K562 (cell line): ENCODE data around the gene GJC2. TPM values are rescaled to one million over a fixed set of nuclear protein-coding genes. Genes with fewer than 3 reads are reported as not detected.

ENCODE experiments used
- ATAC-seq: fragments of 200-7000 bp; cut with Tn5 transposase; 3 replicates; pipeline ENCODE4 v1.9.1; 2020; ENCODE audit warnings: moderate library complexity
- BruUV-seq: library from RNA; stranded (reverse); fragments of 400-500 nt; replicated peaks from 2 replicates; lab custom pipeline; 2021; lab: Mats Ljungman, UMichigan
- CTCF ChIA-PET: fragments of 300-600 bp; formaldehyde crosslinking; extraction: SDS; loops from one replicate; lab custom pipeline; 2021; ENCODE audit warnings: low intra/inter-chr PET ratio; lab: Yijun Ruan, JAX
- POLR2A ChIA-PET: fragments of 300-600, 350-650 bp; sonication (Branson Sonifier 250); formaldehyde crosslinking; extraction: SDS; loops from one replicate; lab custom pipeline; 2021; ENCODE audit warnings: antibody characterized with exemption, inconsistent platforms; lab: Yijun Ruan, JAX
- DNase-seq, 4 experiments: peaks; one replicate each; pipeline versions ENCODE4 v3.0.0 to v3.0.0-alpha.2; 2011 to 2018; ENCODE audit warnings: low spot score in 3 of 4, mixed read lengths in 3 of 4; ENCODE audit errors: extremely low read depth in 1 of 4
- FAIRE-seq: peaks from 2 replicates; lab custom pipeline; 2011; peaks lifted over from hg19 to GRCh38; lab: Jason Lieb, UNC
- H2AFZ ChIP-seq: 2 replicates; pipeline ENCODE4 v1.6.0; 2011; ENCODE audit warnings: low read depth, low read length, control low read depth, inconsistent platforms
- H3K27ac ChIP-seq: fragments of 200-600 bp; 3 replicates; pipeline ENCODE4 v1.8.0; 2011; ENCODE audit warnings: low read depth, mild to moderate bottlenecking, control low read depth, inconsistent platforms, low read length, moderate library complexity, mixed read lengths; ENCODE audit errors: extremely low read depth
- H3K27me3 ChIP-seq, 2 experiments: fragments of 300-600 bp in 1 of 2; 2 replicates in 1 of 2; 3 replicates in 1 of 2; pipeline versions ENCODE4 v1.6.0 to v1.8.0; 2011; ENCODE audit warnings: inconsistent platforms in 2 of 2, low read length in 2 of 2, mild to moderate bottlenecking in 1 of 2, mixed read lengths in 1 of 2, moderate library complexity in 1 of 2; ENCODE audit not compliant: control insufficient read depth in 2 of 2, insufficient read depth in 2 of 2
- H3K36me3 ChIP-seq: fragments of 300-600 bp; 3 replicates; pipeline ENCODE4 v1.8.0; 2011; ENCODE audit warnings: mild to moderate bottlenecking, low read length, inconsistent platforms; ENCODE audit not compliant: control insufficient read depth, insufficient read depth
- H3K4me1 ChIP-seq, 2 experiments: fragments of 200-600 bp in 1 of 2; replicated peaks in 1 of 2; 2 replicates in 1 of 2; 3 replicates in 1 of 2; pipeline versions ENCODE4 v1.5.1 to v1.8.0; 2011; ENCODE audit warnings: inconsistent platforms in 2 of 2, low read length in 2 of 2, mild to moderate bottlenecking in 1 of 2, mixed read lengths in 1 of 2, moderate library complexity in 1 of 2; ENCODE audit not compliant: control insufficient read depth in 2 of 2, insufficient read depth in 2 of 2
- H3K4me2 ChIP-seq: 2 replicates; pipeline ENCODE4 v1.6.1; 2011; ENCODE audit warnings: low read length, control low read depth, inconsistent platforms, mixed read lengths; ENCODE audit not compliant: insufficient read depth
- H3K4me3 ChIP-seq: fragments of 200-600 bp; sonication (generic), shearing (Covaris generic); 2 replicates; pipeline ENCODE4 v1.5.1; 2016; ENCODE audit warnings: control low read depth, inconsistent platforms
- H3K79me2 ChIP-seq: fragments of 200-600 bp; 3 replicates; pipeline ENCODE4 v1.8.0; 2011; ENCODE audit warnings: low read length, inconsistent platforms; ENCODE audit not compliant: control insufficient read depth, insufficient read depth
- H3K9ac ChIP-seq, 2 experiments: 2 replicates each; pipeline versions ENCODE4 v1.6.0 to v1.6.1; 2011; ENCODE audit warnings: low read depth in 2 of 2, low read length in 2 of 2, control low read depth in 1 of 2, inconsistent platforms in 1 of 2, mild to moderate bottlenecking in 1 of 2, mixed read lengths in 1 of 2; ENCODE audit not compliant: insufficient read depth in 1 of 2
- H3K9me1 ChIP-seq: one replicate; pipeline ENCODE4 v1.6.0; 2011; ENCODE audit warnings: inconsistent platforms, mild to moderate bottlenecking, low read length, moderate library complexity; ENCODE audit not compliant: control insufficient read depth, insufficient read depth
- H3K9me3 ChIP-seq: replicated peaks from 2 replicates; pipeline ENCODE4 v1.5.1; 2011; ENCODE audit warnings: low read depth, low read length, inconsistent platforms; ENCODE audit not compliant: control insufficient read depth, insufficient read depth
- H4K20me1 ChIP-seq: replicated peaks from 2 replicates; pipeline ENCODE4 v1.6.1; 2011; ENCODE audit warnings: low read length, inconsistent platforms, mixed read lengths; ENCODE audit not compliant: control insufficient read depth, insufficient read depth
- ARID1B ChIP-seq: fragments of 450-650 bp; IDR thresholded peaks from 2 replicates; pipeline ENCODE4 v1.6.1; 2016; ENCODE audit warnings: antibody characterized with exemption, mild to moderate bottlenecking, inconsistent platforms
- ASH1L ChIP-seq: fragments of 450-650 bp; IDR thresholded peaks from 2 replicates; pipeline ENCODE4 v1.6.1; 2018; ENCODE audit warnings: borderline replicate concordance, mild to moderate bottlenecking, low read depth; ENCODE audit not compliant: partially characterized antibody
- E2F5 ChIP-seq: sonication (generic); formaldehyde crosslinking; IDR thresholded peaks from 2 replicates; pipeline ENCODE4 v1.8.0; 2022; ENCODE audit warnings: mild to moderate bottlenecking, missing genetic modification reagents
- GABPB2 ChIP-seq: fragments of 250-450 bp; sonication (Bioruptor Pico); conservative IDR thresholded peaks from 2 replicates; pipeline ENCODE4 v1.5.1; 2021; ENCODE audit warnings: mild to moderate bottlenecking
- POLR2A ChIP-seq: fragments of 450-650 bp; conservative IDR thresholded peaks from 2 replicates; pipeline ENCODE4 v1.6.1; 2016
- POLR2AphosphoS2 ChIP-seq: IDR thresholded peaks from 2 replicates; pipeline ENCODE4 v1.6.1; 2012; ENCODE audit warnings: low read length, improper control_type of control experiment
- POLR2G ChIP-seq: fragments of 200-400 bp; formaldehyde crosslinking; IDR thresholded peaks from 2 replicates; pipeline ENCODE4 v1.6.1; 2017; ENCODE audit warnings: low read depth, mild to moderate bottlenecking, antibody characterized with exemption, low read length, moderate library complexity
- RBFOX2 ChIP-seq: fragments of 200-400 bp; formaldehyde crosslinking; IDR thresholded peaks from 2 replicates; pipeline ENCODE4 v1.6.1; 2017; ENCODE audit warnings: low read depth, mild to moderate bottlenecking, low read length, moderate library complexity
- RBM22 ChIP-seq: fragments of 200-400 bp; formaldehyde crosslinking; IDR thresholded peaks from 2 replicates; pipeline ENCODE4 v1.6.1; 2018; ENCODE audit warnings: low read length, low read depth; ENCODE audit not compliant: poor library complexity, severe bottlenecking
- TFAP4 ChIP-seq: sonication (generic); formaldehyde crosslinking; IDR thresholded peaks from 2 replicates; pipeline ENCODE4 v1.8.0; 2022; ENCODE audit warnings: missing genetic modification reagents, mild to moderate bottlenecking, moderate library complexity, borderline replicate concordance
- VEZF1 ChIP-seq: fragments of 200-800 bp; sonication (Bioruptor generic); IDR thresholded peaks from 2 replicates; pipeline ENCODE4 v1.6.1; 2017; ENCODE audit warnings: missing genetic modification characterization, missing compliant biosample characterization
- WGBS: fragments of 100-300 bp; shearing (Covaris generic); methylation state at CpG from one replicate; pipeline ENCODE4 v1.1.6; 2016; ENCODE audit warnings: low coverage, mixed read lengths; ENCODE audit not compliant: insufficient coverage; ENCODE audit errors: missing lambda C conversion rate; 5-methylcytosine and 5-hydroxymethylcytosine counted together
- in situ Hi-C: fragments of 300-500 bp; cut with MboI; formaldehyde crosslinking; loops from 4 replicates; pipeline ENCODE4 v1.15.0; 2018; ENCODE audit warnings: inconsistent platforms, mixed read lengths
- intact Hi-C: fragments of 100-400 bp; cut with micrococcal nuclease; formaldehyde crosslinking; loops from 2 replicates; pipeline ENCODE4 v1.14.2; 2022
- polyA plus RNA-seq, 8 experiments: library from polyadenylated mRNA; depleted of rRNA in 4 of 8; stranded (reverse) in 5 of 8; unstranded in 3 of 8; fragments of >200 nt; fragmentation: Nextera tagmentation in 2 of 8; fragmentation: Illumina TruSeq in 1 of 8; extraction: Ambion mirVana in 2 of 8; extraction: Trizol in 1 of 8; gene quantifications; 2 replicates each; pipeline versions ENCODE4 v1.2.1 to v1.2.3, GENCODE V29; 2011 to 2014; ENCODE audit warnings: inconsistent platforms in 1 of 8, missing spikeins in 1 of 8
- total RNA-seq, 7 experiments: library from RNA; depleted of rRNA in 6 of 7; stranded (reverse); fragments of >200 nt in 6 of 7; fragmentation: Illumina TruSeq in 2 of 7; extraction: Trizol in 2 of 7; gene quantifications; 2 replicates each; pipeline versions ENCODE4 v1.2.1 to v1.2.3, GENCODE V29; 2011 to 2021; ENCODE audit warnings: low replicate concordance in 1 of 7

Gene GJC2
- total and polyA plus RNA-seq, 9 of the 15 experiments (the other 6 are each of a cell fraction or from before 2014, with no cell fraction given), result 0.03 to 0.62 (median 0.11) TPM; not detected in 2

- H3K36me3 ChIP-seq, result peaks cover 41% of the 10 kb centered on the region; the same call in 2 of the 3 replicates
- H2AFZ ChIP-seq, result no peak overlapping the region
- peaks cover 26 to 77% of the 10 kb centered on the region in 2 experiments for H3K4me1 ChIP-seq
- ChIA-PET POLR2A (interaction anchor here (0.6 to 2.1 kb wide), 5 partner anchors 14 to 78 kb away, joined by 3 to 13 read pairs (median 3); partner anchors contain the start of gene ARF1), CTCF (no interaction called here)
- peaks cover 58% of the 10 kb centered on the region for H3K79me2 ChIP-seq
- 0 out of 4 replicates have a peak overlapping the region, but pooled peaks of 1 of the 2 experiments have one; percentile 19 for H3K9ac ChIP-seq
- in situ Hi-C loops (no loop called here), intact Hi-C loops (no loop called here)
- no peak for ATAC-seq
- WGBS, result 82% methylated on average over 9 of the region's 9 CpGs
- H3K4me3 ChIP-seq, result no peak overlapping the region
- H3K27ac ChIP-seq, result no peak overlapping the region
- no peaks in the 10 kb centered on the region for H3K9me1 ChIP-seq
- H4K20me1 ChIP-seq, result 0 out of 2 replicates have a peak, but pooled peaks cover 8% of the 10 kb centered on the region
- no peak overlapping the region for H3K4me2 ChIP-seq
- FAIRE-seq, result no peak
- H3K9me3 ChIP-seq, result peaks cover 5% of the 10 kb centered on the region; the same call in 1 of the 2 replicates
- peak in 1 of 4 experiments; percentile 9 for DNase-seq
- H3K27me3 ChIP-seq, result no peaks in the 10 kb centered on the region
- BruUV-seq, result no TSS peak
- TF ChIP-seq VEZF1 (CRISPR knock-in tag) (peak; percentile 16; the same call in 1 of the 2 replicates), POLR2A (peak; percentile 54; the same call in 1 of the 2 replicates), ARID1B (no peak), ASH1L (no peak), RBM22 (peak; percentile 57), RBFOX2 (peak; percentile 60; the same call in 1 of the 2 replicates), POLR2G (peak; percentile 55), E2F5 (CRISPR knock-in tag) (0 out of 2 replicates have a peak, but pooled peaks have one; percentile 28), TFAP4 (CRISPR knock-in tag) (peak; percentile 22; the same call in 1 of the 2 replicates), GABPB2 (CRISPR knock-in tag) (no peak), POLR2AphosphoS2 (0 out of 2 replicates have a peak, but pooled peaks have one; percentile 28)
These were observed 44.3 kb upstream of the GJC2 start for GRCh38 chr1:228105270-228105995.
